ENCODE data around the gene PCDHB7. TPM values are rescaled to one million over a fixed set of nuclear protein-coding genes. Genes with fewer than 3 reads are reported as not detected.
"Not testable (repeated sequence)": the region's sequence is repeated elsewhere in the genome, so short reads cannot be mapped to it uniquely, and the experiment has no call there.

Gene PCDHB7
- total RNA-seq, 3 donors from 2014 or later, result 2.3 to 4.6 (median 3.4) TPM

DNA sequence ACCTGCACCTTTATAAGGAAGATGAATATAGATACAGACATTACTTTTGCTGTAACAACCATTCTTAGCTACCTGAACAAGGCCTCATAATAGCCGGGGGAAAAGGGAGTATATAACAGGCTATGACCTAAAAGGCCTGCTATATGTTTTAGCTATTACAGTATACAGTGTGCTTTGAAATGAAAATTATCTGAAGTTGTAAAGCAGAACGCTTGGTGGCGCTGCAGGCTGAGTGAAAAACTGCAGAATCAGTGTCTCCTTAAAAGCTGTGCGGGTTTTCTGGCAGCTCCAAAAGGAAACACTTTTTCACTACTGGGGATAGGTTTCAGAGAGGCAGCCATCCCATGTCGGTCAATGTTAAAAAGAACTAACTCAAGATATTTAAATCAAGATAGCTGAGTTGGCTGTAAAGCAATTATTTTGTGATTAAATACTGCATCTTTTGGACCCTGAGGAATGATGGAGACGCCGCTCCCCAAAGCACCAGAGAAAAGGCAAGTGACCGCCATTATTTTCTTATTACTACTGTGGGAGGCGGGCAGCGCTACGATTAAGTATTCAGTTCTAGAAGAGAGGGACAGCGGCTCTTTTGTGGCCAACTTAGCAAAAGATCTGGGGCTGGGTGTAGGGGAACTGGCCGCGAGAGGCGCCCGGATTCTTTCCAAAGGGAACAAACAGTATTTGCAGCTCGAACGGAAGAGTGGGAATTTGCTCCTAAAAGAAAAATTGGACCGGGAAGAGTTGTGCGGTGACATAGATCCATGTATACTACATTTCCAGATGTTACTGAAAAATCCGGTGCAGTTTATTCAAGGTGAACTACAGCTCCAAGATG, 16.7 kb upstream of the PCDHB7 start:
- H3K27me3 ChIP-seq, result no peaks in the 10 kb centered on the region
- no peak for DNase-seq (ENCODE audit: low spot score in 2 of 2)
- H3K4me1 ChIP-seq, result no peaks in the 10 kb centered on the region
- intact Hi-C loops (cut with DNase I; ENCODE audit: low total_unique reads), result no loop called here
- no peak overlapping the region for H3K27ac ChIP-seq
- no peaks in the 10 kb centered on the region for H3K36me3 ChIP-seq
- H3K4me3 ChIP-seq, result no peak overlapping the region
- peaks cover 76 to 86% of the 10 kb centered on the region in 2 donors for H3K9me3 ChIP-seq
- TF ChIP-seq POLR2A (IDR thresholded peaks at IDR 0.05) (no peak), POLR2AphosphoS5 (IDR thresholded peaks at IDR 0.05) (no peak)
- TF ChIP-seq, protein P1, sequence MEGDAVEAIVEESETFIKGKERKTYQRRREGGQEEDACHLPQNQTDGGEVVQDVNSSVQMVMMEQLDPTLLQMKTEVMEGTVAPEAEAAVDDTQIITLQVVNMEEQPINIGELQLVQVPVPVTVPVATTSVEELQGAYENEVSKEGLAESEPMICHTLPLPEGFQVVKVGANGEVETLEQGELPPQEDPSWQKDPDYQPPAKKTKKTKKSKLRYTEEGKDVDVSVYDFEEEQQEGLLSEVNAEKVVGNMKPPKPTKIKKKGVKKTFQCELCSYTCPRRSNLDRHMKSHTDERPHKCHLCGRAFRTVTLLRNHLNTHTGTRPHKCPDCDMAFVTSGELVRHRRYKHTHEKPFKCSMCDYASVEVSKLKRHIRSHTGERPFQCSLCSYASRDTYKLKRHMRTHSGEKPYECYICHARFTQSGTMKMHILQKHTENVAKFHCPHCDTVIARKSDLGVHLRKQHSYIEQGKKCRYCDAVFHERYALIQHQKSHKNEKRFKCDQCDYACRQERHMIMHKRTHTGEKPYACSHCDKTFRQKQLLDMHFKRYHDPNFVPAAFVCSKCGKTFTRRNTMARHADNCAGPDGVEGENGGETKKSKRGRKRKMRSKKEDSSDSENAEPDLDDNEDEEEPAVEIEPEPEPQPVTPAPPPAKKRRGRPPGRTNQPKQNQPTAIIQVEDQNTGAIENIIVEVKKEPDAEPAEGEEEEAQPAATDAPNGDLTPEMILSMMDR (IDR thresholded peaks at IDR 0.05), result no peak

DNA sequence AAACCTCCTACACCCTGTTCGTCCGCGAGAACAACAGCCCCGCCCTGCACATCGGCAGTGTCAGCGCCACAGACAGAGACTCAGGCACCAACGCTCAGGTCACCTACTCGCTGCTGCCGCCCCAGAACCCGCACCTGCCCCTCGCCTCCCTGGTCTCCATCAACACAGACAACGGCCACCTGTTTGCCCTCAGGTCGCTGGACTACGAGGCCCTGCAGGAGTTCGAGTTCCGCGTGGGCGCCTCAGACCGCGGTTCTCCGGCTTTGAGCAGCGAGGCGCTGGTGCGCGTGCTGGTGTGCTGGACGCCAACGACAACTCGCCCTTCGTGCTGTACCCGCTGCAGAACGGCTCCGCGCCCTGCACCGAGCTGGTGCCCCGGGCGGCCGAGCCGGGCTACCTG, 15.1 kb upstream of the PCDHB7 start:
- H3K4me1 ChIP-seq; H3K4me3 ChIP-seq; intact Hi-C loops (cut with DNase I; ENCODE audit: low total_unique reads); DNase-seq (ENCODE audit: low spot score in 2 of 2); H3K36me3 ChIP-seq; H3K27me3 ChIP-seq; H3K27ac ChIP-seq: not testable (repeated sequence)
- peaks cover 60 to 83% of the 10 kb centered on the region in 2 donors for H3K9me3 ChIP-seq

DNA sequence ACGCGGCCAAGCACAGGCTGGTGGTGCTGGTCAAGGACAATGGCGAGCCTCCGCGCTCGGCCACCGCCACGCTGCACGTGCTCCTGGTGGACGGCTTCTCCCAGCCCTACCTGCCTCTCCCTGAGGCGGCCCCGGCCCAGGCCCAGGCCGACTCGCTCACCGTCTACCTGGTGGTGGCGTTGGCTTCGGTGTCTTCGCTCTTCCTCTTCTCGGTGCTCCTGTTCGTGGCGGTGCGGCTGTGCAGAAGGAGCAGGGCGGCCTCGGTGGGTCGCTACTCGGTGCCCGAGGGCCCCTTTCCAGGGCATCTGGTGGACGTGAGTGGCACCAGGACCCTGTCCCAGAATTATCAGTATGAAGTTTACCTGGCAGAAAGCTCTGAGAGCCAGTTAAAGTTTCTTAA, 14.5 kb upstream of the PCDHB7 start:
- H3K27me3 ChIP-seq; H3K4me3 ChIP-seq; H3K36me3 ChIP-seq; DNase-seq (ENCODE audit: low spot score in 2 of 2); H3K4me1 ChIP-seq; intact Hi-C loops (cut with DNase I; ENCODE audit: low total_unique reads); H3K27ac ChIP-seq: not testable (repeated sequence)
- H3K9me3 ChIP-seq, result peaks cover 59 to 83% of the 10 kb centered on the region in 2 donors

DNA sequence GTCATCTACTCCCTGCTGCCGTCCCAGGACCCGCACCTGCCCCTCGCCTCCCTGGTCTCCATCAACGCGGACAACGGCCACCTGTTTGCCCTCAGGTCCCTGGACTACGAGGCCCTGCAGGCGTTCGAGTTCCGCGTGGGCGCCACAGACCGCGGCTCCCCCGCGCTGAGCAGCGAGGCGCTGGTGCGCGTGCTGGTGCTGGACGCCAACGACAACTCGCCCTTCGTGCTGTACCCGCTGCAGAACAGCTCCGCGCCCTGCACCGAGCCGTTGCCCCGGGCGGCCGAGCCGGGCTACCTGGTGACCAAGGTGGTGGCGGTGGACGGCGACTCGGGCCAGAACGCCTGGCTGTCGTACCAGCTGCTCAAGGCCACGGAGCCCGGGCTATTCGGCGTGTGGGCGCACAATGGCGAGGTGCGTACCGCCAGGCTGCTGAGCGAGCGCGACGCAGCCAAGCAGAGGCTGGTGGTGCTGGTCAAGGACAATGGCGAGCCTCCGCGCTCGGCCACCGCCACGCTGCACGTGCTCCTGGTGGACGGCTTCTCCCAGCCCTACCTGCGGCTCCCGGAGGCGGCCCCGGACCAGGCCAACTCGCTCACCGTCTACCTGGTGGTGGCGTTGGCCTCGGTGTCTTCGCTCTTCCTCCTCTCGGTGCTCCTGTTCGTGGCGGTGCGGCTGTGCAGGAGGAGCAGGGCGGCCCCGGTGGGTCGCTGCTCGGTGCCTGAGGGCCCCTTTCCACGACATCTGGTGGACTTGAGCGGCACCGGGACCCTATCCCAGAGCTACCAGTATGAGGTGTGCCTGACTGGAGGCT, 2.1 kb downstream of the PCDHB7 start:
- H3K36me3 ChIP-seq; H3K27ac ChIP-seq; DNase-seq (ENCODE audit: low spot score in 2 of 2); H3K4me1 ChIP-seq; H3K27me3 ChIP-seq; intact Hi-C loops (cut with DNase I; ENCODE audit: low total_unique reads): not testable (repeated sequence)
- Histone ChIP-seq H3K9me3 (peaks cover 52 to 75% of the 10 kb centered on the region in 2 donors), H3K4me3 (peak overlapping the region in 1 of 3 donors; percentile 4)

DNA sequence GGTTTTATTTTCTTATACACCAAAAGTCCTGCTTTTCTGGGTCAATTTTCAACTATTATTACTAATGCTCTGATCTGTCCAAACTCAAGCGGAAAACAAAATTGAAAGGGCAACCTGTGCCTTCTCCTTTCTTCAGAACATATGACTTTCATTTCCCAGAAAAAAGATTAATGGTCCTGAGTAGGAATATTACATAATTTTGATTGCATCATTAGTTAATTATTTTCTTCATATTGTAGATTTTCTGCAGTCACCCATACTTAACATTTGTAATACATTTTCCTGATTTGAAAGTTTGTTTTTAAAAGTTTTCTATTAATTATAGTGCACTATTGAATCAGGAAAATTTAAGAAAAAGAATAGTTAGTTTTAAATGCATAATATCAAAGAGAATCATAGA, 3.5 kb downstream of the PCDHB7 start:
- H3K27me3 ChIP-seq, result no peaks in the 10 kb centered on the region
- no peak overlapping the region for H3K4me3 ChIP-seq
- no peaks in the 10 kb centered on the region for H3K36me3 ChIP-seq
- intact Hi-C loops (cut with DNase I; ENCODE audit: low total_unique reads), result no loop called here
- TF ChIP-seq POLR2AphosphoS5 (IDR thresholded peaks at IDR 0.05) (no peak), POLR2A (IDR thresholded peaks at IDR 0.05) (no peak)
- TF ChIP-seq, protein P1 (IDR thresholded peaks at IDR 0.05), result no peak
- no peak for DNase-seq (ENCODE audit: low spot score in 2 of 2)
- H3K9me3 ChIP-seq, result peaks cover 59 to 79% of the 10 kb centered on the region in 2 donors
- no peak overlapping the region for H3K27ac ChIP-seq
- no peaks in the 10 kb centered on the region for H3K4me1 ChIP-seq

DNA sequence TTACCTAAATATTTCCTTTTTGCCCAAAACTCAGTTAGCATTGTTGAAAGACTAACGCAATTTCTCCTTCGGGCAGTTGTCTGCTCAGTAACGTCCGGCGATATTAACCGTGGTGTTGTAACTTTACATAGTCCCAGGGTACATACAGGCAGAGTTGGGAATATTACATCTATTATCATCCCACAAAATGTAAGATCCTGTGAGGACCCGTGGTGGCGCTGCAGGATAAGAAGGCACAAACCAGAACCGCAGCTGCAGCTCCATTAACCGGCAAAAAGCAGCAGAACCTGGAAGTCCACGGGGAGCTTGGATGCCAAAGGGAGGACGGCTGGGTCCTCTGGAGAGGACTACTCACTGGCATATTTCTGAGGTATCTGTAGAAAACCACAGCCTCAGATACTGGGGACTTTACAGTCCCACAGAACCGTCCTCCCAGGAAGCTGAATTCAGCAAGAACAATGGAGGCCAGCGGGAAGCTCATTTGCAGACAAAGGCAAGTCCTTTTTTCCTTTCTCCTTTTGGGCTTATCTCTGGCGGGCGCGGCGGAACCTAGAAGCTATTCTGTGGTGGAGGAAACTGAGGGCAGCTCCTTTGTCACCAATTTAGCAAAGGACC, 5.2 kb downstream of the PCDHB7 start, which contains the start of gene PCDHB8:
TSS of gene PCDHB8 (plus strand) at position 214 of the 615 bp plus-strand sequence. CDS start at position 459, 245 bp downstream.
- H3K4me1 ChIP-seq; H3K27ac ChIP-seq; H3K4me3 ChIP-seq; intact Hi-C loops (cut with DNase I; ENCODE audit: low total_unique reads); H3K27me3 ChIP-seq; DNase-seq (ENCODE audit: low spot score in 2 of 2); H3K36me3 ChIP-seq: not testable (repeated sequence)
- peaks cover 59 to 74% of the 10 kb centered on the region in 2 donors for H3K9me3 ChIP-seq

DNA sequence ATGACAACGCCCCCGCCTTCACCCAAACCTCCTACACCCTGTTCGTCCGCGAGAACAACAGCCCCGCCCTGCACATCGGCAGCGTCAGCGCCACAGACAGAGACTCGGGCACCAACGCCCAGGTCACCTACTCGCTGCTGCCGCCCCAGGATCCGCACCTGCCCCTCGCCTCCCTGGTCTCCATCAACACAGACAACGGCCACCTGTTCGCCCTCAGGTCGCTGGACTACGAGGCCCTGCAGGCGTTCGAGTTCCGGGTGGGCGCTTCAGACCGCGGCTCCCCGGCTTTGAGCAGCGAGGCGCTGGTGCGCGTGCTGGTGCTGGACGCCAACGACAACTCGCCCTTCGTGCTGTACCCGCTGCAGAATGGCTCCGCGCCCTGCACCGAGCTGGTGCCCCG, 6.9 kb downstream of the PCDHB7 start:
- H3K9me3 ChIP-seq, result peaks cover 62 to 71% of the 10 kb centered on the region in 2 donors
- DNase-seq (ENCODE audit: low spot score in 2 of 2); intact Hi-C loops (cut with DNase I; ENCODE audit: low total_unique reads); H3K27me3 ChIP-seq; H3K4me1 ChIP-seq; H3K27ac ChIP-seq; H3K4me3 ChIP-seq; H3K36me3 ChIP-seq: not testable (repeated sequence)

DNA sequence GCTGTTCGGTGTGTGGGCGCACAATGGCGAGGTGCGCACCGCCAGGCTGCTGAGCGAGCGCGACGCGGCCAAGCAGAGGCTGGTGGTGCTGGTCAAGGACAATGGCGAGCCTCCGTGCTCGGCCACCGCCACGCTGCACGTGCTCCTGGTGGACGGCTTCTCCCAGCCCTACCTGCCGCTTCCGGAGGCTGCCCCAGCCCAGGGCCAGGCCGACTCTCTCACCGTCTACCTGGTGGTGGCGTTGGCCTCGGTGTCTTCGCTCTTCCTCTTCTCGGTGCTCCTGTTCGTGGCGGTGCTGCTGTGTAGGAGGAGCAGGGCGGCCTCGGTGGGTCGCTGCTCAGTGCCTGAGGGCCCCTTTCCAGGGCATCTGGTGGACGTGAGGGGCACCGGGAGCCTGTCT, 7.4 kb downstream of the PCDHB7 start:
- intact Hi-C loops (cut with DNase I; ENCODE audit: low total_unique reads); H3K36me3 ChIP-seq; H3K4me1 ChIP-seq; H3K27ac ChIP-seq; H3K27me3 ChIP-seq; H3K4me3 ChIP-seq; DNase-seq (ENCODE audit: low spot score in 2 of 2): not testable (repeated sequence)
- peaks cover 62 to 71% of the 10 kb centered on the region in 2 donors for H3K9me3 ChIP-seq
